GM12878 (cell line): ENCODE data around the gene AHNAK. TPM values are rescaled to one million over a fixed set of nuclear protein-coding genes. Genes with fewer than 3 reads are reported as not detected.
A peak's percentile ranks its signal among the peaks of the same experiment; 100 is the strongest.

Experiments used
- ATAC-seq: fragments of 200-7000 bp; cut with Tn5 transposase; 3 replicates; pipeline ENCODE4 v1.9.1; 2020; ENCODE audit warnings: mild to moderate bottlenecking, moderate library complexity
- Bru-seq: library from RNA; stranded (reverse); fragments of 400-500 nt; gene quantifications from one replicate; lab custom pipeline; 2021; lab: Mats Ljungman, UMichigan
- BruChase-seq, 2 experiments: library from RNA; stranded (reverse); fragments of 400-500 nt; gene quantifications; one replicate each; lab custom pipeline; 2021; lab: Mats Ljungman, UMichigan
- BruUV-seq: library from RNA; stranded (reverse); fragments of 400-500 nt; replicated peaks from 2 replicates; lab custom pipeline; 2021; lab: Mats Ljungman, UMichigan
- CTCF ChIA-PET: fragments of 300-600 bp; sonication (Branson Sonifier 250); formaldehyde crosslinking; extraction: SDS; loops from one replicate; lab custom pipeline; 2021; ENCODE audit warnings: inconsistent platforms; lab: Yijun Ruan, JAX
- POLR2A ChIA-PET: fragments of 350-600 bp; formaldehyde crosslinking; extraction: SDS; loops from one replicate; lab custom pipeline; 2021; ENCODE audit warnings: inconsistent platforms; lab: Charles Lee
- RAD21 ChIA-PET: fragments of 300-600 bp; sonication (Branson Sonifier 250); formaldehyde crosslinking; loops from one replicate; lab custom pipeline; 2023; ENCODE audit warnings: antibody characterized with exemption; ENCODE audit not compliant: unreplicated experiment; lab: Charles Lee
- SMC1A ChIA-PET: fragments of 300-600 bp; sonication (Branson Sonifier 250); formaldehyde crosslinking; loops from one replicate; lab custom pipeline; 2023; ENCODE audit not compliant: unreplicated experiment, uncharacterized antibody; lab: Charles Lee
- DNase-seq: peaks from one replicate; pipeline ENCODE4 v3.0.0-alpha.2; 2011; ENCODE audit warnings: low read depth, low spot score
- FAIRE-seq: peaks from 3 replicates; lab custom pipeline; 2011; peaks lifted over from hg19 to GRCh38; lab: Jason Lieb, UNC
- H2AFZ ChIP-seq: 2 replicates; pipeline ENCODE4 v1.6.0; 2011; ENCODE audit warnings: low read depth, low read length, control low read depth; ENCODE audit not compliant: control insufficient read depth
- H3K27ac ChIP-seq: 2 replicates; pipeline ENCODE4 v1.5.1; 2011; ENCODE audit warnings: control low read depth; ENCODE audit not compliant: control insufficient read depth, insufficient read depth
- H3K27me3 ChIP-seq, 2 experiments: replicated peaks in 1 of 2; 2 replicates each; pipeline versions ENCODE4 v1.6.0 to v1.6.1; 2011; ENCODE audit warnings: low read length in 1 of 2; ENCODE audit not compliant: control insufficient read depth in 2 of 2, insufficient read depth in 2 of 2
- H3K36me3 ChIP-seq, 2 experiments: 2 replicates each; pipeline ENCODE4 v1.5.1; 2011; ENCODE audit warnings: low read length in 1 of 2; ENCODE audit not compliant: control insufficient read depth in 2 of 2, insufficient read depth in 2 of 2
- H3K4me1 ChIP-seq: 2 replicates; pipeline ENCODE4 v1.6.1; 2011; ENCODE audit warnings: mild to moderate bottlenecking, low read length, moderate library complexity, mixed read lengths; ENCODE audit not compliant: control insufficient read depth, insufficient read depth
- H3K4me2 ChIP-seq: 2 replicates; pipeline ENCODE4 v1.6.0; 2011; ENCODE audit warnings: control low read depth; ENCODE audit not compliant: control insufficient read depth, insufficient read depth
- H3K4me3 ChIP-seq: fragments of 200-600 bp; sonication (generic); 2 replicates; pipeline ENCODE4 v1.5.1; 2016
- H3K79me2 ChIP-seq: 2 replicates; pipeline ENCODE4 v1.6.0; 2011; ENCODE audit warnings: low read length; ENCODE audit not compliant: control insufficient read depth, insufficient read depth
- H3K9ac ChIP-seq: 2 replicates; pipeline ENCODE4 v1.8.0; 2011; ENCODE audit warnings: low read length, control low read depth, mixed read lengths; ENCODE audit not compliant: control insufficient read depth, insufficient read depth
- H3K9me3 ChIP-seq: replicated peaks from 3 replicates; pipeline ENCODE4 v1.5.1; 2011; ENCODE audit warnings: mild to moderate bottlenecking, low read length; ENCODE audit not compliant: control insufficient read depth, insufficient read depth
- H4K20me1 ChIP-seq: 2 replicates; pipeline ENCODE4 v1.6.0; 2011; ENCODE audit not compliant: control insufficient read depth, insufficient read depth
- ASH2L ChIP-seq: fragments of 300-600, 200-600 bp; sonication (generic); IDR thresholded peaks from 2 replicates; pipeline ENCODE4 v1.6.1; 2017; ENCODE audit warnings: low read depth, mild to moderate bottlenecking, borderline replicate concordance
- BHLHE40 ChIP-seq, 2 experiments: fragments of 450-650 bp in 1 of 2; IDR thresholded peaks; 2 replicates each; pipeline ENCODE4 v1.6.1; 2011 to 2017; ENCODE audit warnings: low read depth in 2 of 2, borderline replicate concordance in 1 of 2, improper control_type of control experiment in 1 of 2, low read length in 1 of 2, mild to moderate bottlenecking in 1 of 2
- CBFB ChIP-seq: IDR thresholded peaks from 2 replicates; pipeline ENCODE4 v1.6.1; 2016; ENCODE audit warnings: antibody characterized with exemption, low read depth
- CTCF ChIP-seq, 3 experiments: IDR thresholded peaks in 2 of 3; conservative IDR thresholded peaks in 1 of 3; 2 replicates each; pipeline ENCODE4 v1.5.1; 2011; ENCODE audit warnings: low read depth in 3 of 3, low read length in 3 of 3, mild to moderate bottlenecking in 3 of 3, control low read depth in 2 of 3, moderate library complexity in 2 of 3, inconsistent platforms in 1 of 3, mixed read lengths in 1 of 3; ENCODE audit not compliant: control insufficient read depth in 2 of 3, insufficient read depth in 1 of 3; ENCODE audit errors: extremely low read depth in 1 of 3
- GATAD2B ChIP-seq: fragments of 450-650 bp; conservative IDR thresholded peaks from 2 replicates; pipeline ENCODE4 v1.6.1; 2017; ENCODE audit warnings: low read depth, mild to moderate bottlenecking, moderate library complexity
- HCFC1 ChIP-seq: fragments of 150-350 bp; IDR thresholded peaks from 2 replicates; pipeline ENCODE4 v1.6.1; 2014; ENCODE audit warnings: low read length
- HDAC6 ChIP-seq: fragments of 200-600 bp; sonication (generic); IDR thresholded peaks from one replicate; pipeline ENCODE4 v1.8.0; 2017; ENCODE audit warnings: antibody characterized with exemption; ENCODE audit not compliant: unreplicated experiment
- MLLT1 ChIP-seq: fragments of 450-650 bp; IDR thresholded peaks from 2 replicates; pipeline ENCODE4 v1.6.1; 2016; ENCODE audit warnings: mild to moderate bottlenecking
- NKRF ChIP-seq: fragments of 450-650 bp; conservative IDR thresholded peaks from 2 replicates; pipeline ENCODE4 v1.6.1; 2017; ENCODE audit warnings: mild to moderate bottlenecking, moderate library complexity
- PAX8 ChIP-seq: fragments of 450-650 bp; IDR thresholded peaks from 2 replicates; pipeline ENCODE4 v1.6.1; 2017; ENCODE audit warnings: mild to moderate bottlenecking, moderate library complexity
- SUZ12 ChIP-seq: fragments of 200-600 bp; sonication (generic); IDR thresholded peaks from one replicate; pipeline ENCODE4 v1.6.1; 2018; ENCODE audit warnings: antibody characterized with exemption, mild to moderate bottlenecking; ENCODE audit not compliant: unreplicated experiment
- ZNF622 ChIP-seq: fragments of 450-650 bp; IDR thresholded peaks from 2 replicates; pipeline ENCODE4 v1.6.1; 2017; ENCODE audit warnings: mild to moderate bottlenecking, inconsistent platforms
- WGBS: methylation state at CpG from one replicate; pipeline ENCODE4 v1.1.6; 2016; ENCODE audit warnings: low lambda C conversion rate; ENCODE audit not compliant: insufficient replicate concordance, insufficient coverage; ENCODE audit errors: missing lambda C conversion rate; 5-methylcytosine and 5-hydroxymethylcytosine counted together
- in situ Hi-C: fragments of 300-500 bp; cut with MboI; formaldehyde crosslinking; loops from 9 replicates; pipeline ENCODE4 v1.14.3; 2018; ENCODE audit warnings: mixed read lengths
- intact Hi-C: fragments of 100-400 bp; cut with micrococcal nuclease; formaldehyde crosslinking; loops from one replicate; pipeline ENCODE4 v1.14.2; 2022; ENCODE audit not compliant: unreplicated experiment
- long read RNA-seq, 2 experiments: library from polyadenylated mRNA; unstranded; transcript quantifications; one replicate each; pipeline ENCODE4 v2.0.0, GENCODE V29; 2019 to 2020
- polyA minus RNA-seq, 3 experiments: library from RNA; depleted of rRNA, polyadenylated mRNA; stranded (reverse); fragments of >200 nt; gene quantifications; 2 replicates each; pipeline ENCODE4 v1.2.3, GENCODE V29; 2011
- polyA plus RNA-seq, 11 experiments: library from polyadenylated mRNA; depleted of rRNA in 4 of 11; unstranded in 6 of 11; stranded (reverse) in 5 of 11; fragments of >200 nt; fragmentation: Nextera tagmentation in 4 of 11; fragmentation: Illumina TruSeq in 1 of 11; extraction: Ambion mirVana in 4 of 11; extraction: Trizol in 1 of 11; gene quantifications; 1 replicate in 1 of 11; 2 replicates in 10 of 11; pipeline versions ENCODE4 v1.2.1 to v1.2.3, GENCODE V29; 2011 to 2016; ENCODE audit warnings: inconsistent platforms in 2 of 11, missing spikeins in 2 of 11, low read depth in 1 of 11
- total RNA-seq, 4 experiments: library from RNA; depleted of rRNA in 3 of 4; stranded (reverse); fragments of >200 nt in 3 of 4; fragmentation: Illumina TruSeq in 1 of 4; extraction: Trizol in 1 of 4; gene quantifications; 2 replicates each; pipeline versions ENCODE4 v1.2.1 to v1.2.3, GENCODE V29; 2013 to 2021

Gene AHNAK
- total RNA-seq (2013; cell fraction: nucleolus; rRNA removed) = 162 and 186 TPM in 2 replicates
- total RNA-seq (2014; rRNA removed) (44.4 and 46.6 TPM in 2 replicates), total RNA-seq (2014; rRNA removed; fragmentation: Illumina TruSeq; extraction: Trizol) (43.5 and 49.6 TPM in 2 replicates), total RNA-seq (2021) (90.0 and 90.3 TPM in 2 replicates), polyA plus RNA-seq (2011; rRNA removed) (12.7 and 16.1 TPM in 2 replicates), polyA plus RNA-seq (2014; fragmentation: Illumina TruSeq; extraction: Trizol) (42.3 and 53.4 TPM in 2 replicates), polyA plus RNA-seq (2014; fragmentation: Nextera tagmentation; extraction: Ambion mirVana) (1 to 10 TPM in 1 of 2 experiments, under 1 TPM in 1; 0.76 to 1.2 TPM), polyA plus RNA-seq (2014; rRNA removed) (22.5 and 23.5 TPM in 2 replicates), polyA plus RNA-seq (2016; fragmentation: Nextera tagmentation; extraction: Ambion mirVana) (10 to 100 TPM; 11.8 to 16.4 TPM), polyA minus RNA-seq (2011; rRNA and poly(A)+ RNA removed) (41.7 and 48.2 TPM in 2 replicates), Bru-seq, nascent RNA (percentile 73 among the genes with signal in this experiment), BruChase-seq, experiment 1, labeled RNA remaining after a 6-hour chase (percentile 99 among the genes with signal in this experiment), BruChase-seq, experiment 2, labeled RNA remaining after a 2-hour chase (percentile 97 among the genes with signal in this experiment)
- polyA plus RNA-seq (2011; ENCODE audit: low read depth) = 6.6 TPM
- 8.2 and 13.2 TPM in 2 replicates for polyA plus RNA-seq (2011; cell fraction: cytosol; rRNA removed)
- 28.2 and 31.7 TPM in 2 replicates for polyA plus RNA-seq (2011; cell fraction: nucleus; rRNA removed)
- 8.0 and 14.1 TPM in 2 replicates for polyA plus RNA-seq (2012)
- 26.6 and 27.7 TPM in 2 replicates for polyA minus RNA-seq (2011; cell fraction: cytosol; rRNA and poly(A)+ RNA removed)
- polyA minus RNA-seq (2011; cell fraction: nucleus; rRNA and poly(A)+ RNA removed) = 15.3 and 15.4 TPM in 2 replicates
- long read RNA-seq, experiment 1 = 0 reads
- long read RNA-seq, experiment 2, full-length matches to known transcripts = 7 of 12 reads
- long read RNA-seq, experiment 2, partial matches to known transcripts = 0 of 12 reads
- long read RNA-seq, experiment 2, other reads (novel, unspliced or antisense) = 5 of 12 reads

GRCh38 chr11:62546244-62546928 is at the start of gene AHNAK:
AHNAK (minus strand) TSS chr11:62546806; CDS start chr11:62536098, 10,708 bp downstream.
- no peaks in the 10 kb centered on the region; the same call in 1 of the 2 replicates for H4K20me1 ChIP-seq
- 0 out of 2 replicates have a peak within 1 kb of the TSS, but pooled peaks have one; percentile 65 for H3K27ac ChIP-seq
- SMC1A ChIA-PET = interaction anchor here (1.5 kb wide), 1 partner anchor 11 kb away, joined by 5 read pairs; no protein-coding TSS in a partner anchor
- CTCF ChIA-PET = interaction anchor here (0.7 to 1.3 kb wide), 2 partner anchors 11 to 24 kb away, joined by 3 to 8 read pairs; no protein-coding TSS in a partner anchor
- peaks cover 43% of the 10 kb centered on the region for H3K79me2 ChIP-seq
- 2% methylated on average over 43 of the region's 69 CpGs for WGBS
- ATAC-seq = peak; percentile 65
- H2AFZ ChIP-seq = peak within 1 kb of the TSS; percentile 15; the same call in 1 of the 2 replicates
- H3K27me3 ChIP-seq = no peaks in the 10 kb centered on the region; a peak in 2 of 4 replicates
- H3K36me3 ChIP-seq = no peaks in the 10 kb centered on the region
- RAD21 ChIA-PET = interaction anchor here (0.8 to 9.1 kb wide), 5 partner anchors 10 to 121 kb away, joined by 3 to 313 read pairs (median 4); partner anchors contain the start of gene EEF1G
- no peak for FAIRE-seq
- H3K4me3 ChIP-seq = peak within 1 kb of the TSS; percentile 84
- DNase-seq = no peak
- in situ Hi-C loops (no loop called here), intact Hi-C loops (no loop called here)
- H3K9me3 ChIP-seq = no peaks in the 10 kb centered on the region
- peaks cover 57% of the 10 kb centered on the region for H3K4me1 ChIP-seq
- POLR2A ChIA-PET = interaction anchor here (10.3 kb wide), 1 partner anchor 10 kb away, joined by 188 read pairs; no protein-coding TSS in a partner anchor
- BruUV-seq = no TSS peak
- peak within 1 kb of the TSS; percentile 97 for H3K4me2 ChIP-seq
- H3K9ac ChIP-seq = peak within 1 kb of the TSS; percentile 42
- TF ChIP-seq MLLT1 = 0 out of 2 replicates have a peak, but pooled peaks have one; percentile 15
- TF ChIP-seq SUZ12 = peak; percentile 8
- peak; percentile 62 for TF ChIP-seq GATAD2B
- peak in 1 of 2 experiments; percentile 48; a peak in 2 of 4 replicates for TF ChIP-seq BHLHE40 (IDR thresholded peaks at IDR 0.05; ENCODE audit: borderline replicate concordance in 1 of 2, low read depth in 2 of 2, low read length in 1 of 2)
- no peak for TF ChIP-seq ASH2L
- no peak for TF ChIP-seq ZNF622
- no peak for TF ChIP-seq HDAC6
- peak; percentile 49; the same call in 1 of the 2 replicates for TF ChIP-seq NKRF
- TF ChIP-seq CTCF (IDR thresholded peaks at IDR 0.05 in 2 of 3, conservative IDR thresholded peaks at IDR 0.05 in 1 of 3; ENCODE audit: control insufficient read depth in 2 of 3, extremely low read depth in 1 of 3, insufficient read depth in 1 of 3, low read depth in 3 of 3, low read length in 3 of 3) = 0 out of 6 replicates have a peak, but pooled peaks of 1 of the 3 experiments have one; percentile 2
- no peak for TF ChIP-seq CBFB
- TF ChIP-seq HCFC1 = no peak; the same call in 1 of the 2 replicates
- no peak for TF ChIP-seq PAX8
